BJ (cell line): Measurements from ENCODE around the gene BCAR3. TPM values are rescaled to one million over a fixed set of nuclear protein-coding genes. Genes with fewer than 3 reads are reported as not detected.
"Not testable (repeated sequence)": the region's sequence is repeated elsewhere in the genome, so short reads cannot be mapped to it uniquely, and the experiment has no call there.

ENCODE experiments used
- CTCF ChIA-PET: fragments of 350-600 bp; formaldehyde crosslinking; extraction: SDS; loops from one replicate; lab custom pipeline; 2021; ENCODE audit warnings: antibody characterized with exemption, inconsistent platforms; lab: Yijun Ruan, JAX
- POLR2A ChIA-PET: fragments of 300-600 bp; sonication (Branson Sonifier 250); formaldehyde crosslinking; extraction: SDS; loops from one replicate; lab custom pipeline; 2021; ENCODE audit warnings: antibody characterized with exemption; lab: Charles Lee
- DNase-seq: peaks from one replicate; pipeline ENCODE4 v3.0.0-alpha.2; 2011; ENCODE audit warnings: low read depth
- H3K27me3 ChIP-seq: 2 replicates; pipeline ENCODE4 v1.6.0; 2011; ENCODE audit warnings: low read length; ENCODE audit not compliant: control insufficient read depth, insufficient read depth
- H3K36me3 ChIP-seq: 2 replicates; pipeline ENCODE4 v1.5.1; 2011; ENCODE audit warnings: low read length; ENCODE audit not compliant: control insufficient read depth, insufficient read depth
- H3K4me3 ChIP-seq: 2 replicates; pipeline ENCODE4 v1.5.1; 2011; ENCODE audit warnings: low read depth, mild to moderate bottlenecking, control low read depth, low read length
- CTCF ChIP-seq: IDR thresholded peaks from 2 replicates; pipeline ENCODE4 v1.5.1; 2011; ENCODE audit warnings: low read depth, mild to moderate bottlenecking, control low read depth, inconsistent platforms, low read length, moderate library complexity; ENCODE audit not compliant: insufficient read depth
- polyA plus RNA-seq: library from polyadenylated mRNA; depleted of rRNA; stranded (reverse); fragments of >200 nt; gene quantifications from 2 replicates; pipeline ENCODE4 v1.2.3, GENCODE V29; 2011

BCAR3 gene
- polyA plus RNA-seq, 1 experiment: 31.7 TPM

GRCh38 chr1:93698329-93699048 lies 16.9 kb upstream of the BCAR3 start:
- no peak overlapping the region for H3K4me3 ChIP-seq
- ChIA-PET POLR2A (no interaction called here), CTCF (interaction anchor here (1.5 kb wide), 1 partner anchor 17 kb away, joined by 3 read pairs; the partner anchor contains the start of gene BCAR3)
- no peak for DNase-seq
- H3K36me3 ChIP-seq: no peaks in the 10 kb centered on the region
- no peak for TF ChIP-seq CTCF
- H3K27me3 ChIP-seq: no peaks in the 10 kb centered on the region

- H3K27me3 ChIP-seq, H3K36me3 ChIP-seq, H3K4me3 ChIP-seq, DNase-seq, POLR2A ChIA-PET: not testable (repeated sequence)
- CTCF ChIA-PET: interaction anchor here (1.5 kb wide), 1 partner anchor 16 kb away, joined by 3 read pairs; the partner anchor contains the start of gene BCAR3
These were observed 15.9 kb upstream of the BCAR3 start for GRCh38 chr1:93697566-93697965.

- CTCF ChIA-PET: interaction anchor here (0.6 to 1.6 kb wide), 4 partner anchors 39 to 149 kb away, joined by 3 to 4 read pairs (median 4); no protein-coding TSS in a partner anchor
These were observed 13.9 kb upstream of the BCAR3 start for GRCh38 chr1:93695411-93696005.

GRCh38 chr1:93694819-93695218 lies 13.2 kb upstream of the BCAR3 start:
- Histone ChIP-seq H3K36me3 (no peaks in the 10 kb centered on the region), H3K4me3 (no peak overlapping the region), H3K27me3 (no peaks in the 10 kb centered on the region)
- no peak for TF ChIP-seq CTCF
- POLR2A ChIA-PET: no interaction called here
- no peak for DNase-seq
- CTCF ChIA-PET: interaction anchor here (0.6 kb wide), 1 partner anchor 66 kb away, joined by 3 read pairs; no protein-coding TSS in a partner anchor

More at GRCh38 chr1:93695411-93696005, 13.9 kb upstream of the BCAR3 start:
- Histone ChIP-seq H3K27me3 (no peaks in the 10 kb centered on the region), H3K4me3 (no peak overlapping the region), H3K36me3 (no peaks in the 10 kb centered on the region)
- DNase-seq: no peak
- no peak for TF ChIP-seq CTCF
- POLR2A ChIA-PET: no interaction called here

GRCh38 chr1:93694039-93694438 lies 12.4 kb upstream of the BCAR3 start:
- Histone ChIP-seq H3K4me3 (no peak overlapping the region), H3K36me3 (no peaks in the 10 kb centered on the region), H3K27me3 (no peaks in the 10 kb centered on the region)
- CTCF ChIA-PET: interaction anchor here (2.3 kb wide), 1 partner anchor 119 kb away, joined by 17 read pairs; no protein-coding TSS in a partner anchor
- no peak for TF ChIP-seq CTCF
- DNase-seq: no peak
- POLR2A ChIA-PET: no interaction called here
